G401 (cell line): ENCODE results near the gene HES5. TPM values are rescaled to one million over a fixed set of nuclear protein-coding genes. Genes with fewer than 3 reads are reported as not detected.

ENCODE experiments used
- DNase-seq: peaks from one replicate; pipeline ENCODE4 v3.0.0-alpha.2; 2015; ENCODE audit warnings: low spot score
- in situ Hi-C: cut with HindIII; loops from 2 replicates; pipeline ENCODE4 v1.10.0; 2016; ENCODE audit warnings: low sequenced_read_pairs, mixed read lengths
- total RNA-seq: library from RNA; depleted of rRNA; stranded (reverse); fragments of >200 nt; shearing (Covaris generic); gene quantifications from 2 replicates; pipeline ENCODE4 v1.2.3, GENCODE V29; 2014

The HES5 gene
- total RNA-seq, 1 experiment from 2014 or later, result not detected

DNA sequence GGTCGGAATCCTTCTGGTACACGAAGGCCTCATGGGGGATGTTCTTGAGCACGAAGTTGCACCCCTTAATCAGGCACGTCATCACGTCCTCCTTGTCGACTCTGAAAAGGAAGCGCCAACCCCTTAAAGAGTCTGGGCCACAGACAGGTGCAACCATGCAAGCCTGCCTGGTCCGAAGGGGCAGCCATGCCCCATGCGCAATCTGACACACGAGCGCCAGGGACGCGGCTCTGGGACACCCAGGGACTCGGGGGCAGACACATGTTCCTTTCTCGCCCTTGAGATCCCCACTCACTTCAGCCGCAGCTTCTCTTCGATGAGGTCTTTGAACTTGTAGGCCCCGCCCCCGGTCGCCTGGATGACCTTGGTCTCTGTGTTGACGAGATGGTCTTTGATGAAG is 9.3 kb downstream of the HES5 start:
- in situ Hi-C loops, result loop anchor here (25.0 kb wide), 1 partner anchor 109 kb away; the partner anchor contains the start of gene PEX10
- DNase-seq, result no peak

- in situ Hi-C loops, result loop anchor here (25.0 kb wide), 1 partner anchor 108 kb away; the partner anchor contains the start of gene PEX10
- DNase-seq, result no peak
Measured at GRCh38 chr1:2520206-2520605, 9.9 kb downstream of the HES5 start.

GRCh38 chr1:2519729-2520128 is 10.3 kb downstream of the HES5 start:
- in situ Hi-C loops, result loop anchor here (25.0 kb wide), 1 partner anchor 107 kb away; the partner anchor contains the start of gene PEX10
- no peak for DNase-seq

- DNase-seq, result no peak
- in situ Hi-C loops, result loop anchor here (25.0 kb wide), 1 partner anchor 107 kb away; the partner anchor contains the start of gene PEX10
Measured at GRCh38 chr1:2519029-2519685, 10.9 kb downstream of the HES5 start.

GRCh38 chr1:2518528-2518927 is 11.5 kb downstream of the HES5 start:
- in situ Hi-C loops, result loop anchor here (25.0 kb wide), 1 partner anchor 106 kb away; the partner anchor contains the start of gene PEX10
- no peak for DNase-seq

- no peak for DNase-seq
- in situ Hi-C loops, result loop anchor here (25.0 kb wide), 1 partner anchor 106 kb away; the partner anchor contains the start of gene PEX10
Measured at GRCh38 chr1:2517966-2518365, 12.1 kb downstream of the HES5 start.

GRCh38 chr1:2516946-2517345 is 13.1 kb downstream of the HES5 start:
- in situ Hi-C loops, result loop anchor here (25.0 kb wide), 1 partner anchor 105 kb away; the partner anchor contains the start of gene PEX10

DNA sequence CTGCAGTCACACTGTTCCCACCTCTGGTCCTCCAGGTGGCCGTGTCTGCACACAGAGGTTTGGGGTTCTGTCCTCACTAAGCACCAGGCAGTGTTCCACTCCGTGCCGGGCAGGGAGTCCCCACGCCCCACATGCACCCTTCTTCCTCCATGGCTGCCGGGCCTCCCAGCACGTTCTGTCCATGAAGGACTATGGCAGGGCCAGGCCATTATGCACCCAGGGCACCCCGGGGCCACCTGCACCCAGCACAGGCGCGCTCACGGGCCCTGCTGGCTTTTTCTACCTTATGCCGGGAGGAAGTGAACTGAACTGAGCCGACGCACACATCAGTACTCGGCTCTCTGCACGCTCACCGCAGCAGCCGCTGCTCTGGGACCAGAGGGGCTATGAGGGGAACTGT is 13.9 kb downstream of the HES5 start:
- DNase-seq, result no peak
- in situ Hi-C loops, result loop anchor here (25.0 kb wide), 1 partner anchor 104 kb away; the partner anchor contains the start of gene PEX10

More at GRCh38 chr1:2516946-2517345, 13.1 kb downstream of the HES5 start:
- no peak for DNase-seq

DNA sequence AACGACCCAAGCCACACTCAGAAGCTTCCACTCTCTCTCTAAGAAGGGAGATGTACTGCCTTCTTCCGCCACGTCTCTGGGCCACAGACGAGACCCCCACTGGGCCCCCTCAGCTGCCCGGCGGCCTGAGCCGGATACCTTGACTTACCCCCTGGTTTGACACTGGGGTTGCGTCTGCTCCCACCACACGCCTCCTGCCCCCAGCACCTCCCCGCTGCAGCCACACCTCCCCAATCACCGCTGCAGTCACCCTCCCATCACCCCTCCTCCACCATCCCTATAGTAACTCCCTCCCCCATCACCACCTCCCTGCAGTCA is 14.3 kb downstream of the HES5 start:
- in situ Hi-C loops, result loop anchor here (25.0 kb wide), 1 partner anchor 103 kb away; the partner anchor contains the start of gene PEX10

DNA sequence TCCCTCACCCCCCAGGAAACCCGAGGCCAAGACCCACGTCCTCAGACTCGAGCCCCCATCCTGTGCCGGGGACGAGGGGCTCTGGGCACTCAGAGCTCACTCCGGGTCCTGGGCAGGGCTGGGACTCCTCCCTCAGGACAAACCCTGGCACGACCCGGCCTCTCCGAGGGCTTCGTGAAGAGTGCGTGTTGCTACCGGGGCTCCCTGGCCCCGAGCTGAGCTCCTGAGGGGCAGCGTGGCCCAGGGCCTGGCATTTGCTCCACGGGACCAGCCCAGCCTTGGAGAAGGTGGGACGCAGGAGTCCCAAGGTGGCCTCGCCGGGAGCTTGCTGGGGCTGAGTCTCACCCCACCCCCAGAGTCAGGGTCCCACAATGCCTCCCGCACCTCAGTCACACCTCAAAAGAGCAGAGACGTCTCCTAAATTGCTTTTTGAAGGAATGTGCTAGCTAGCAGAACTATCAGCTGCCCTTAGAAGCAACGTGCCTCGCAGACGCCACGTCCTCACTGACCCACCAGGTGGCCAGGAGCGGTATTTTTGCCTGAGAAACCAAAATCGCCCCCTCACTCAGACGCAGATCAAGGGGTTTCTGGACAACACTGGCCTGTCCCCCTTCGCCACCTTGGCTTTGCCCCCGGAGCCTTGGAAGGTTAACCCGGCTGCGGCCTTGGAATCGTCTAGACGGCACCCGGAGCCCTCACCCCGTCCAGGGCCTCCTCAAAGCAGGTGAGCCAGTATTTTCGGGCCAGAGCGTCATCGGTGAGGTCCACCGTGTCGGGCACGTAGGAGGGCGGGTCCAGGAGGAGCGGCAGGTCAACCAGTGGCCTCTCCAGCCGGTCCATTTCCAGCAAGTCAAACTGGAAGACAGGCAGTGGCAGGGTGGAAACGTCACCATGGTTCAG is 14.9 kb downstream of the HES5 start:
- in situ Hi-C loops, result loop anchor here (25.0 kb wide), 1 partner anchor 103 kb away; the partner anchor contains the start of gene PEX10

More for the DNA sequence above, 14.3 kb downstream of the HES5 start:
- DNase-seq, result no peak

DNA sequence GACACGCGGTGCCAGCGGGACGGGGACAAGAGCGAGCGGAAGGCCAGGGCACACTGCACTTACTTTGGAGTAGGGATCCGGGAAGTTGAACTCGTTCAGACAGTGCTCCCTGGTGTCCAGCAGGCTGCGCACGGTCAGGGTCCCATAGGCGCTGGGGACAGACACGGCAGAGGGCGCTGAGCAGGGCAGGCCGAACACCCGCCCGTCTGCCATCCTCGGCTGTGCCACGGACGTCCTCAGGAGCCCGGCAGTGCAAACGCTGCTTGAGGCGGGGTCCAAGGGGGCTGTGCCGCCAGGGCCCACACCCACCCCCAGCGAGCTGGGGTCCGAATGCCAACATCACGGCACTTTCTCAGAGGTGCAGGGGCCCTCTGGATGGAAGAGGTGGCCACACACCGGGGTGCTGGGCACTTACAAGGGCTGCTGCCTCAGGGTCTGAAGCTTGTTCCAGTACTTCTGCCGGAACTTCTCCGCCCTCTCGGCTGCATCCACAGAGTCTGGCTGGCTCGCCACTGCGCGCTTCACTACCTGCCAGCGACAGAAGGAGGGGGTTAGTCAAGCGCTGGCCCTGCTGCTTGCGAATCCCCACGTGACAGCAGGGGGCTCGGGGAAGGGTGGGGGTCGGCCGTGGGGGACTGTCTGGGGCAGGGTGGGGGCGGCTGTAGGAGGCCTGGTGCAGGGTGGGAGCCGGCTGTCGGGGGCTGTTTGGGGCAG is 16.0 kb downstream of the HES5 start:
- in situ Hi-C loops, result loop anchor here (25.0 kb wide), 1 partner anchor 102 kb away; the partner anchor contains the start of gene PEX10
- DNase-seq, result no peak

More for the DNA sequence above, 14.9 kb downstream of the HES5 start:
- no peak for DNase-seq

- in situ Hi-C loops, result loop anchor here (25.0 kb wide), 1 partner anchor 101 kb away; the partner anchor contains the start of gene PEX10
- DNase-seq, result no peak
Measured at GRCh38 chr1:2512862-2513421, 17.1 kb downstream of the HES5 start.

GRCh38 chr1:2510366-2511155 is 19.5 kb downstream of the HES5 start:
- in situ Hi-C loops, result loop anchor here (25.0 kb wide), 1 partner anchor 98 kb away; the partner anchor contains the start of gene PEX10
- no peak for DNase-seq

DNA sequence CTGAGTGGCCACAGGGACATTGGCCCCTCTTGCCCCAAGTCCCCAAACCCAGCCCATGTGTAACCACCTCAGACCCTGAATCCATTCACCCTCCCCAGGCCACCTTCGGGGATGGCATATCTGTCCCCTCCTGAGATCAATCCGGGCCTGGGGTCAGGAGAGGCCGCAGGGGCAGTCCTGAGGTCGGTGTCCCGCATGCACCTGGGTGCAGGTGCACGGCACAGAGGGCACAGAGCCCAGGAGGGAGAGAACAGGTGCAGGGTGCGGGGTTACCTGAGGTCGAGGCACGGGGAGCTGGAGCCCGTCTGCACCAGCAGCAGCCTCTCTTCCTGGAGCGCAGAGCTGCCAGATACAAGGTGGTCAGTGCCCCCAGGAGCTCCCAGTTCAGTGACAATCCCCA is 20.5 kb downstream of the HES5 start:
- in situ Hi-C loops, result loop anchor here (25.0 kb wide), 1 partner anchor 97 kb away; the partner anchor contains the start of gene PEX10
- DNase-seq, result no peak

DNA sequence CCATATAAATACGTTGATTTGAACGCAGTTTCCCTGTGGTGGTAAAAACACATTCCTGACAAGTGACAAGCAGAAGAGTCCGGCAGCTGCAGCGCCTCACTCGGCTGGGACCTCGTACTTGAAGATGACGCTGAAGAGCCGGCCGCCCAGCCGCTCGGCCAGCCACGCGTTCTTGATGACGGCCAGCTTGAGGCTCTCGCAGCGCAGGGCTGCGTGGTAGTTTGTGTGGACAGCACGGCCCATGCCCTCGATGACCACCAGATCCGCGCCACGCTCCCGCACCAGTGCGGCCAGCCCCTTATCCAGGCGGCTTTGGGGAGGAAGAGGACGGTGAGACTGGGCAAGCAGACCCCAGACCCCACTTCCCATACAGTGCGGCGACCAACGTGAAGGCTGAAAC is 21.3 kb downstream of the HES5 start:
- in situ Hi-C loops, result loop anchor here (25.0 kb wide), 1 partner anchor 96 kb away; the partner anchor contains the start of gene PEX10
- DNase-seq, result no peak

- DNase-seq, result no peak
- in situ Hi-C loops, result loop anchor here (25.0 kb wide), 1 partner anchor 96 kb away; the partner anchor contains the start of gene PEX10
Measured at GRCh38 chr1:2508180-2508579, 21.9 kb downstream of the HES5 start.

GRCh38 chr1:2507744-2508155 is 22.3 kb downstream of the HES5 start:
- DNase-seq, result no peak
- in situ Hi-C loops, result loop anchor here (25.0 kb wide), 1 partner anchor 95 kb away; the partner anchor contains the start of gene PEX10
